Hematopoietic multipotent progenitor cell treated with erythropoietin and hydrocortisone succinate and interleukin-3 and kit ligand, for 15 days (in vitro differentiated cells): Measurements from ENCODE around the gene PTPRB.

ENCODE experiments used
- DNase-seq: peaks from one replicate; pipeline ENCODE4 v3.0.0-alpha.2; 2015; ENCODE audit warnings: low spot score

The PTPRB gene

DNA sequence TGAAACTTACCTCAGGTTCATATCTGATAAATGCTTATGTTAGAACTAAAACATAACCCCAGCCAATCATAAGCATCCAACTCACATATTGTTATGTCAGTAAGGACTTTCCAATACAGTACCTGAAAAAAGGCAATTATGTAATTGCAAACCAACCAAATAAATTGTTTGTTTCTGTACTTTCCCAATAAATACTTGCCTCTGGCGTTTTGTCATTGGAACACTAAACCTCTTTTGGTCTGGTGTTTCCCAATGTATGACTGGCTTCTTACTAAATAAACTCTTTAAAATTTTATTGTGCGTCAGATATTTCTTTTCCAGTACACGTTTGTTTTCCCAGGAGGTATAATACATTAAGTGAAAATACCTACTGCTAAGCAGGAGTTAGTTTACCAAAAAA lies 6.7 kb upstream of the PTPRB start:
- DNase-seq: no peak

DNA sequence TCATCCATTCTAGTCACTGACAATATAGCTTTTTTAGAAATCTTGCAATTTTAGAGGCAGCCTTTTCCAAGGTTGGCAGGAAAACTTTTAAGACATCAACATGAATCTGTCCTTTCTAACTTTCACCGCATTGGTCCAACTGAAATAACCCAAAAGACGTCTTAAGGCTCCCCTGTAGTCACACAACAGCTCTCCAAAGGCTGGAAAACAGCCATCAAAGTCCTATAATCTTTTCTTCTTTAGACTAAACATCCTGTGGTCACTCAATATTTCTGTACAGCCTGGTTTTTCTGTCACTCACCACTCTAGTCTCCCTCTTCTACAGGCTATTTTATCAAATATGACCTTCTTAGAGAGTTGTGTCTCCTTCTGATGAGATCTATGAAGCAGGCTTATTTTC lies 4.5 kb upstream of the PTPRB start:
- DNase-seq: no peak

DNA sequence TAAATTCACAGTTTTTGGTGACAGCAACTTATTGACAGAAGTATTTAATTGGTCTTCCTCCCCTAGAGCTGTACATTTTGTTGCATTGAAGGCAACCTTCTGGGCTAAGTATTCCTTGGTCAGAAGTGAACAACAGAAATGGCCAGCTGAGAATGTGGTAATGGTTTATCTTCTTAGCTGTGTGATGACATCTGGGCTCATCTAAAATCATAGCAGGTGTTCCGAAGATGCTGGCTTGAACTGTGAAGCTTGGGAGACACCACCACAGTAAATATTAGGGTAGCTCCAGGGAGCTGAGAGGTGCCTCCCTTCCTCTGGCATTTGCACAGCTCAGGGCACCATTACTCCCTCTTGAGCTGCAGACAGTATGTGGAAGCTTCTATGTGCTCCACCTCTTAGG lies 3.7 kb upstream of the PTPRB start:
- DNase-seq: no peak

- DNase-seq: no peak
Measured at GRCh38 chr12:70639535-70639934, 2.3 kb upstream of the PTPRB start.

- DNase-seq: no peak
Measured at GRCh38 chr12:70638639-70639360, 1.6 kb upstream of the PTPRB start.

- DNase-seq: no peak
Measured at GRCh38 chr12:70635755-70636154, 1.5 kb downstream of the PTPRB start.

DNA sequence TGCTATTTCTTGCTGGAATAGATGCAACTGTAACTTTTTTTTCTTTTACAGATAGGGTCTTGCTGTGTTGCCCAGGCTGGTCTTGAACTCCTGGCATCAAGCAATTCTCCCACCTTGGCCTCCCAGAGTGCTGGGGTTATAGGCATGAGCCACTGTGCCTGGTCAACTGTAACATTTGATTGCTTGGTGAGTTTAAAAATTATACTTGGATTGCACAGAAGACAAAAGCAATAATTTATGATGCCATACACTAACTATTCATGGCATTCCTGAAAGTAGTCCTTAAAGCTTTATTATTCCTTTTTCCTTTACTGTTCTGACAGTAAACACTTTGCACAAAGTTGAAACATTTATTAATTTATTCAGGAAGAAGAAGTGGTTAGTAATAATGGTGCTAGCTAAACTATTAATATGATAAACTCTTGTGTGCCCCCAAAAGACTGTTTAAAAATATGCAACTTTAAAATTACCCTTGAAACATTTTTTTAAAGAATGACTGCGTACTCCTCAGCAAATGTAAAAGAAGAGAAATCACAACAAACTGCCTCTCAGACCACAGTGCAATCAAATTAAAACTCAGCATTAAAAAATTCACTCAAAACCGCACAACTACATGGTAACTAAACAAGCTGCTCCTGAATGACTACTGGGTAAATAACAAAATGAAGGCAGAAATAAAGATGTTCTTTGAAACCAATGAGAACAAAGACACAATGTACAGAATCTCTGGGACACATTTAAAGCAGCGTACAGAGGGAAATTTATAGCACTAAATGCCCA lies 8.3 kb downstream of the PTPRB start:
- no peak for DNase-seq

DNA sequence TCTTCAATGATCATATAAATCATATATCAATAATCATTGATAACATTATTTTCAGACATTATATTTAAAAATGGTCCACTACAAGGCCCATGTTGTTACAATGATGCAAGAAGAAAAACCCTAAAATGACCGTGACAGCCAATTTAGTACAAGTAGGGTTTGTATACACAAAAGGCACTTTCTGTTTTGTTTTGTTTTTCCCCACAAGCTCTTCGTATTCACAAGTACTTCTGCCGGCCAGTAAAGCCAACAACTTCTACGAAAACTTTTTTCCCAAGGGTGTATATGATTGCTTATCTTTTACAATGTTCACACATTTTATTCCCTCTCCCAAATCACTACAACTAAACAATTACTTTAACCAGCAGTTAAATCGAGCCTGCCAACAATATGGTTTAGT lies 9.6 kb downstream of the PTPRB start:
- DNase-seq: no peak

GRCh38 chr12:70626180-70626579 lies 11.0 kb downstream of the PTPRB start:
- DNase-seq: no peak

GRCh38 chr12:70619471-70620152 lies 17.6 kb downstream of the PTPRB start:
- no peak for DNase-seq

DNA sequence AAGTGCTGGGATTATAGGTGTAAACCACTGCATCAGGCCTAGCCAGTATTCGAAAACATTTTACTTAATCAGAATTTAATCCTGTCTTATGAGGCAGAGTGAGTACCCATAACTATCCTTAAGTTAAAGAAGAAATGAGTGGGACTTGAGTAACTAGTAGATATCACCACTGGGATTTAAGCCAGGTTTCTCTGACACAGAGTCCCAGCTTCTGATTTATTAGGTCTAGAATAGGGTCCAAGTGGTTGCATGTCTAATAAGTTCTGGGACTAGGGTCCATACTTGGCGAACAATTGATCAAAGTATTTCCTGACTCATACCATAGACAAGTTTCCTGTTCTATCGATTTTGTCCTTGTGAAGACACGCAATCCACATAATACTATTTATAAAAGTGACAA lies 18.9 kb downstream of the PTPRB start:
- no peak for DNase-seq

DNA sequence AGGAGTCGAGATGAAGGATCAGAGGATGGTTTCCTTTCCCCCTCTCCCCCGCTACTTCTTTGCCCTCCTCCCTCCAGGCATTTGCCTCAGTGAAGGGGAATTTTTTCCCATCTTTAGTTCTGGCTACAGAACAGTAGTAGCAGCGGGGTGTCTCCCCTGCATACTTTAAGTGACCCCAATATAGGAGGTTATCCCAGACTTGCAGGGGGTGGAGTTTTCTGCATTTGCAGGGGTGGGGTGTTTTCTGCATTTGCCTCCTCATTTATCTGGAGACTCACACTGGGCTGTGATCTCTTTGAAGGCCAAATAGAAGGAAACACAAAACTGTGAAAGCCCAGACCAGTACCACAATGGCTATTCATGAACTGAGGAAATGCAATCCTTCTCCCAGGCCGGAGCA lies 19.8 kb downstream of the PTPRB start:
- no peak for DNase-seq

DNA sequence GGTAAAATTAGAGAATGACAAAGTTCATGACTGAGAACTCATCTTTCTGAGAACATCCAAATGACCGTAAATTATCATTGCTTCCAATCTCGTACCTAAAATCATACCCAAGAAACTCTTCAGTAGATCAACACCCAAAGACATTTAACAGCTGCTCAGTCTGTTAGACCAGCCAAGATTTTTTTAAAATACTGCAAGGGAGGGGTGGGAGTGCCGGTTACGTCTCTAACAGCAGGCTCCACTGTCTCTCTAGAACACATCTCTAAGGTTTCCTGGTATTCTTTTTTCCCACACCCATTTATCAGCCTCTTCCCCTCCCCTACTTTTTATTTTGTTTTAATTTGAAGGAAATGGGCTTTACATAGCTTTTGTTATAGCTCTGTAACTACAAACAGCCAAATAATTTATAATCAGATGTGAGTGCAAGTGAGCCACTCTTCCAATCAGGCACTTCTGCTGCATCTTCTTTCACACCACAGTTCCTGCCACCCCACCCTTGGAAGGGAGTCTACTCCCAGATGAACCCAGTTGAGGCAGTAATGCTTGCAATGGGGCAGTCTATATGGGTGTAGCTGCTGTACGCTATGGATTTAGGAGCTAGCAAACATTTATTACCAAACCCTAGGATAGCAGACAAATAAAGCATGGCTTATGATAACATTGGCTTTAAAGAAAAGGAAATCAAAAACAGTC lies 21.9 kb downstream of the PTPRB start:
- no peak for DNase-seq

- DNase-seq: no peak
Measured at GRCh38 chr12:70609739-70610491, 27.3 kb downstream of the PTPRB start.

DNA sequence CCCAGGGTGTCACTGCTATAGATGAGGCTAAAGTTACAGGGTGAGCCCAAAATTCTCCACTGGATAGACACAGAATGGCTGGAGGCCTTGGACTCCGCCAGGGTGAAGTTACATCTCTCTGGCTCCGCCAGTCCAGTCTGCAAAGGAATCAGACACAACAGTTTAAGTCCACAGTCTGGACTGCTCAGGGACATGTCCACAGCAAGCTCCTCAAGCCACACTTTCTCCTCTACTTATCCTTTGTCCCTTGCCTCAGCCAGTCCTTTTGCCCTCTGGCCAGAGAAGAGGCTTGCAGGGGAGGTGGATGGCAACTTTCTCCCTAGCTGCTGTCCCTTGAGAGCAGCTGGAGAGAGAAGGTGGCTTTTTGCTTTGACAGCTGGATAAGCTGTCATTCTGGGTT lies 28.0 kb downstream of the PTPRB start:
- no peak for DNase-seq

DNA sequence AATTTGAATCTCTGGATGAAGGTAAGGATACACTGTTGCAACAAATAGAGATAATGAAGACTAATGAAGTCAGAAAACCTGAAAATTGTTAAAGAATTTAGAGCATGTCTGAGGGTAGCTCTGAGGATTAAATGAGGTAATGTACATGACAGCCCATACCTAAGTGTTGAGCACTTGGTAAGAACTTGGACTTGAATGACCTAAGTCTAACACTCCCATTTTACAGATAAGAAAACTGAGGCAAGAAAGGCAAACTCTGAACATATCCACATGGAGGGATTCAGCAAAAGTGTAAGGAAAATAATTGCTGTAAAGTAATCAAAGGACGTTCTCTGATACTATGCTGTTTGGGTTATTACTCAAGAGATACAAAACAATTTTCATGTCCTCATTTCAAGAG lies 29.0 kb downstream of the PTPRB start:
- no peak for DNase-seq

GRCh38 chr12:70607107-70607506 lies 30.1 kb downstream of the PTPRB start:
- DNase-seq: no peak

DNA sequence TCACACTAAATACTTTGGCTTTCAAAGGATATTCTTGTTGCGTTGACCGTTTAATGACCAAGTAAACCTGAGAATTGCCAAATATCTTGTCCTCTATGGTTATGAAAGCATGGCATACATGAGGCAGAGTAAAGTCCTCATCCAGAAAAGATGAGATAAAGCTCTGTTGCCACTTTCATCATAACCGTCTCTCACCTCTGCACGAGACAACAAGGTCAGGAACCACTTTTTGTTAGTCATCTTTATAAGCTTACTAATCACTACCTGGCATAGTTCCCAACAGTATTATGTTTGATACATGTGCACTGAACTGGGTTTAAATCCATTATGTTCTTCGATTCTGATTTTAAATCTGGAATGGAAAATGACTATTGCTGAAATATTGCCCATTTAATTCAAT lies 31.3 kb downstream of the PTPRB start:
- no peak for DNase-seq

DNA sequence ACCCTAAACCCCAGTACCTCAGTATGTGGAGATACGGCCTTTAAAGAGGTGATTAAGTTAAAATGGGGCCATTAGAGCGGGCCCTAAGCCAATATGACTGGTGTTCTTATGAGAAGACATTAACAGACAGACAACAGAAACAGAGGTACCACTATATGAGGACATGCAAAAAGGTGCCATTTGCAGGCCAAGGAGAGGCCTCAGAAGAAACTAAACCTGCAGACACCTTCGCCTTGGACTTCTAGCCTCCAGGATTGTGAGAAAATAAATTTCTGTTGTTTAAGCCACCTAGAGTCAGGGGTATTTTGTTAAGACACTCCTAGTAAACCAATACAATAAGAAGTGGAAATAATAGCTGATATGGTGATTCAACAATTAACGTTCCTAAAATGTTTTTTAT lies 32.6 kb downstream of the PTPRB start:
- no peak for DNase-seq

GRCh38 chr12:70603044-70603443 lies 34.2 kb downstream of the PTPRB start:
- no peak for DNase-seq

DNA sequence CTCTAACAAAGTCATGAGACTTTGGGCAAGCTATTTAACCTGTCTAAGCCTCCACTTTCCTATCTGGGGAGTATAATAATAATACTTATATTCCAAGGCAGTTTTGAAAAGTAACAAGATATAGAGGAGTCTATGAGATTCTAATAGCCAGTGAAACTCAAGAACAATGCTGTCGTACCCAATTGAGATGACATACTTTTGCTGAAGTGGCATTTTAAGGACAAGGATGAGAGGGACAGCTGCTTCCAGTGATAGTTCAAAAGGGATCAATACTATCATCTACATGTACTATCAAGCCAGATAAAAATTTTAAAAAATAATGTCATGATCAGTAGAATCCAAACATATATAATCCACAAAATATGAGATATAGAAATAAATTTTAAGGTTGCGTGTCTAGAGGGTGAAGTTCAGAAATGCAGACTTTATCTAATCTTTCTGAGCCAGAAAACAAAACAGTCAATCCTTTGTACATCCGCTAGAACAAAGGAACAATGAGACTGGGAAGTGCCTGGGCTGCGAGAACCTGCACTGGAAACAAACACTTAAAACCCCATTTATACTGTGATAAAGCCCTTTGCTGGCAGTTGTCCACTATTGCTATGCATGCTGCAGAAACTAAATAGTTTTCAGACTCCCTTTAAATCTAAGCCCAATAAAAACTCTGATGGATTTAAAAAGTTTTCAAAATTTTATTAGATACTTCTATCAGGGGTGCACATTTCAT lies 38.6 kb downstream of the PTPRB start:
- no peak for DNase-seq
